NCI-H187 (cell line): ENCODE results near the gene TXNDC2.
A peak's percentile ranks its signal among the peaks of the same experiment; 100 is the strongest.
"Not testable (repeated sequence)": the region's sequence is repeated elsewhere in the genome, so short reads cannot be mapped to it uniquely, and the experiment has no call there.

ENCODE experiments used
- DNase-seq, 2 experiments: peaks; one replicate each; lab custom pipeline; 2025; lab: John Stamatoyannopoulos, UW

Gene TXNDC2

DNA sequence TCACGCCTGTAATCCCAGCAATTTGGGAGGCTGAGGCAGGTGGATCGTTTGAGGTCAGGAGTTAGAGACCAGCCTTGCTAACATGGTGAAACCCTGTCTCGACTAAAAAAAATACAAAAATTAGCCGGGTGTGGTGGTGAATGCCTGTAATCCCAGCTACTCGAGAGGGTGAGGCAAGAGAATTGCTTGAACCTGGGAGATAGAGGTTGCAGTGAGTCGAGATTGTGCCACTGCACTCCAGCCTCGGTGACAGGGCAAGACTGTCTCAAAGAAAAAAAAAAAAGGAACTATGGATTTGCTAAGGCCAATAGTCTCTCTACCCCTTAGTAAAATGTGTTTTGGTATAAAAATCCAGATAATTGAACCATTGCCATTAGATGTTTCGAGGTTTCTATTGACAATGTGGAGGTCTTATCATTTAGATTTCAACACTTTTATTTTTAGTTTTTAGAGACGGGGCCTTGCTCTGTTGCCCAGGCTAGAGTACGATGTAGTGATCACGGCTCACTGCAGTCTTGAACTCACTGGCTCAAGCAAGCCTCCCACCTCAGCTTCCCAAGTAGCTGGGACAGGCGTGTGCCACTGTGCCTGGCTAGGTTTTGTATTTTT lies 1.1 kb upstream of the TXNDC2 start:
- DNase-seq, result no peak

DNA sequence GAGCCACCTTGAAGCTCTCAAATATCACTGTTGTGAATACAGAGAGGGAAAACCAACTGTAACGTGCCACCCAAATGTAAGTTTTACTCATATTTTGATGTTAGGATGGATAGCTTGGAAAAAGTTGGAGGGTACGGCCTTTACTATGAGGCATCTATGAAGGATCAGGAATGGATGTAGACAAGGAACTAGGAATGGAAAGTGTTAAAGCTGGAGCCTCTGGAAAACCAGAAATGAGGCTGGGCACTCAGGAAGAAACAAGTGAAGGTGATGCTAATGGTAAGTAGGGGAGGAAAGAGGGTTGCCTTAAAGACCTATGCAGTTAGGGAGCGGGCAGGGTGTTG lies 204 bp downstream of the TXNDC2 start:
- DNase-seq, result no peak

- DNase-seq, result no peak
Observed at GRCh38 chr18:9887992-9888391, 2.2 kb downstream of the TXNDC2 start.

- no peak for DNase-seq
Observed at GRCh38 chr18:9890196-9890595, 4.4 kb downstream of the TXNDC2 start.

GRCh38 chr18:9890957-9891356 lies 5.2 kb downstream of the TXNDC2 start:
- no peak for DNase-seq

GRCh38 chr18:9891515-9891914 lies 5.7 kb downstream of the TXNDC2 start:
- not testable (repeated sequence) for DNase-seq

- DNase-seq, result no peak
Observed at GRCh38 chr18:9894454-9895068, 8.8 kb downstream of the TXNDC2 start.

DNA sequence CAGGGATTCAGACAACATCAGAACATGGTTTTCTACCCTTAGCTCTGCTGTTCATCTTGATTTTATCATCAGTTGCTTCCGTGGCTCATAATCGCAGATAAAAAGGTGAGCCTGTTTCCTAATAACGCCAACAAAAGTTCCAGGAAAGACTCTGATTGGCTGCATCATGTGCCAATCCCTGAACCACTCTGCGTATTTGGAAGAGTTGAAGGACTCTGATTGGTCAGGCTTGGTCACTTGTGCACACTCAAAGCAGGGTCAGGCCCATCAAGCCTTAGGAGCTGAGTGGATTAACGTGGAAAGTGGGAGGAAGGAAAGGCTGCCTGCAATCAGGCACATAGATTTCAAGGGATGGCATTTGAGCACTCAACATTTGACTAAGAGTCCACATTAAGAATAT lies 11.4 kb downstream of the TXNDC2 start:
- DNase-seq, result no peak

- DNase-seq, result not testable (repeated sequence)
Observed at GRCh38 chr18:9897787-9898291, 12.1 kb downstream of the TXNDC2 start.

- peak; percentile 12 to 26 for DNase-seq
Observed at GRCh38 chr18:9898792-9899549, 13.2 kb downstream of the TXNDC2 start.

GRCh38 chr18:9899550-9899930 lies 13.8 kb downstream of the TXNDC2 start:
- DNase-seq, result not testable (repeated sequence)

DNA sequence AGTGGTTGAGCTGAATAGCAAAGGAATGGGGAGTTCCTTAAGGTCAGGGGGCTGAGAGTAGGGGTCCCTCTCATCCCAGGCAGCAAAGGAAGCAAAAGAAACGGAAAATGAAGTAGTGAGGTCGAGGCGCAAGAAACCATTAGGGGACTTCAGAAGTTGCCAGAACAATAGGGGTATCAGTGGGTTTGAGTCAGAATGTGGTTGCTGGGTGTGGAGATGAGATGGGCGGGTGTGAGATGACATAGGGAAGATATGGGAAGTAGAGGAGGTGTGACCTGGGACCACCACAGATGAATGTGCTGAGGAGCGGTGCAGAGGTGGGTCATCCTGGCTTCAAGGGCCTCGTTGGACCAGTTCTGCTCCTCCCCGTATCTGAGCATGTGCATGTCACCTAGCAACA lies 14.9 kb downstream of the TXNDC2 start:
- no peak for DNase-seq

- no peak for DNase-seq
Observed at GRCh38 chr18:9901377-9901776, 15.6 kb downstream of the TXNDC2 start.

DNA sequence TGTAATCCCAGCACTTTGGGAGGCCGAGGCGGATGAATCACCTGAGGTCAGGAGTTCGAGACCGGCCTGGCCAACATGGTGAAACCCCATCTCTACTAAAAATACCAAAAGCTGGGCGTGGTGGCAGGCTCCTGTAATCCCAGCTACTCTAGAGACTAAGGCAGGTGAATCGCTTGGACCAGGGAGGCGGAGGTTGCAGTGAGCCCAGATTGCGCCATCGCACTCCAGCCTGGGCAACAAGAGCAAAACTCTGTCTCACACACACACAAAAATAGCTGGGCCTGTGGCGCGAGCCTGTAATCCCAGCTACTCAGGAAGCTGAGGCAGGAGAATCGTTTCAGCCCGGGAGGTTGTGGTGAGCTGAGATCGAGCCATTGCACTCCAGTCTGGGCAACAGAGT lies 16.5 kb downstream of the TXNDC2 start:
- not testable (repeated sequence) for DNase-seq

DNA sequence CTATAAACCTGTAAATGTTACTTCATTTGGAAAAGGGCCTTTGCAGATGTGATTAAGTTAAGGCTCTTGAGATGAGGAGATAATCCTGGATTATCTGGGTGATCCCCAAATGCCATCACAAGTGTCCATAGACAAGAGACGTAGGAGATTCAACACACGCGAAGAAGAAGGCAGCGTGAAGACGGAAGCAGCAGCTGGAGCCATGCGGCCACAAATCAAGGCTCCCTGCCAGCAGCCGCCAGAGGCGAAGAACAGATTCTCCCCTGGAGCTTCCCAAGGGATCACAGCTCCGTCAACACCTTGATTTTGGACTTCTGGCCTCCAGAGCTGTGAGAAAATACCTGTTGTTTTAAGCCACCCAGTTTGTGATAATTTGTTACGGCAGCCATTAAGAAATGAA lies 17.1 kb downstream of the TXNDC2 start:
- no peak for DNase-seq

- DNase-seq, result no peak
Observed at GRCh38 chr18:9905401-9905922, 19.7 kb downstream of the TXNDC2 start.

GRCh38 chr18:9906481-9906880 lies 20.7 kb downstream of the TXNDC2 start:
- DNase-seq, result no peak

GRCh38 chr18:9907867-9908266 lies 22.1 kb downstream of the TXNDC2 start:
- no peak for DNase-seq

- DNase-seq, result no peak
Observed at GRCh38 chr18:9910071-9910470, 24.3 kb downstream of the TXNDC2 start.

DNA sequence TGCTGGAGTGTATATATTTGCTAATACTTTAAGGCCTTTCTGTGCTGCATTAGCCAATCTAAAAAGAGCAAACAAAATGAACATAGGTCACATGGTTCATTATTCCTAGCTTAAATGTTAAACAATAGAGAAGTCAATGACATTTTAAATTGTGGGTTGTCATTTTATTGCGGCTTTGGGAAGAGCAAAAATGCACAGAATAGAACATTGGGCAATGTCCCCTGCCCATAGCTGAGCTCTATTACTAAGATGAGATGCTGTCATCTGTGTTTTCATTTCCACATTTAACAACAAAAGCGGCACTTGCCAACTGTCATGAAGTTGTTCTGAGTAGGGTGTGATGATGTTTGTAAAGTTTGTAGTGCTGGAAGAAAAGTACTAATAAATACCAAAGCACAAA lies 24.9 kb downstream of the TXNDC2 start:
- no peak for DNase-seq

GRCh38 chr18:9911226-9911625 lies 25.5 kb downstream of the TXNDC2 start:
- DNase-seq, result no peak

- DNase-seq, result not testable (repeated sequence)
Observed at GRCh38 chr18:9912285-9912684, 26.5 kb downstream of the TXNDC2 start.

GRCh38 chr18:9913151-9913525 lies 27.4 kb downstream of the TXNDC2 start:
- DNase-seq, result no peak
